ENCODE results near the gene XDH.

XDH gene

DNA sequence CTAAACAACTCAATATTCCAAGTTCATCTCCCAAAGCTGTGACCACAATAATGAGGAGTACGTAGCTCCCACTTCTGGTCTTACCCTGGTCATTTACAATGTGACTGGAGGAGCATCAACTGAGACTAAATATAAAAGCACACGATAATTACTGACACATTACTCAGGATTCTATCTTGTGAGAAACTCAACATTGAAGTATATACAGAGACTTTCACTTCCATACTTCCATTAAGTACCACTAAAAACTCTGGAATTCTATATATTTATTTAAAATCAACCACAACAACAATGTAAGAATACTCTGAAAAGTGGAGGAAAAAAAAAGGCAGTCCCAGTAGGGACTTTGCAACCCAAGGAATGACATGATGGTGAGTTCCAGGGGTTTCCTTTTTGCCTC is 61.4 kb downstream of the XDH start:
- TF ChIP-seq, protein P1, sequence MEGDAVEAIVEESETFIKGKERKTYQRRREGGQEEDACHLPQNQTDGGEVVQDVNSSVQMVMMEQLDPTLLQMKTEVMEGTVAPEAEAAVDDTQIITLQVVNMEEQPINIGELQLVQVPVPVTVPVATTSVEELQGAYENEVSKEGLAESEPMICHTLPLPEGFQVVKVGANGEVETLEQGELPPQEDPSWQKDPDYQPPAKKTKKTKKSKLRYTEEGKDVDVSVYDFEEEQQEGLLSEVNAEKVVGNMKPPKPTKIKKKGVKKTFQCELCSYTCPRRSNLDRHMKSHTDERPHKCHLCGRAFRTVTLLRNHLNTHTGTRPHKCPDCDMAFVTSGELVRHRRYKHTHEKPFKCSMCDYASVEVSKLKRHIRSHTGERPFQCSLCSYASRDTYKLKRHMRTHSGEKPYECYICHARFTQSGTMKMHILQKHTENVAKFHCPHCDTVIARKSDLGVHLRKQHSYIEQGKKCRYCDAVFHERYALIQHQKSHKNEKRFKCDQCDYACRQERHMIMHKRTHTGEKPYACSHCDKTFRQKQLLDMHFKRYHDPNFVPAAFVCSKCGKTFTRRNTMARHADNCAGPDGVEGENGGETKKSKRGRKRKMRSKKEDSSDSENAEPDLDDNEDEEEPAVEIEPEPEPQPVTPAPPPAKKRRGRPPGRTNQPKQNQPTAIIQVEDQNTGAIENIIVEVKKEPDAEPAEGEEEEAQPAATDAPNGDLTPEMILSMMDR (conservative IDR thresholded peaks at IDR 0.05; ENCODE audit: control insufficient read depth, insufficient read depth, low read depth, low read length), result no peak
- no peak for DNase-seq (ENCODE audit: low read depth)
- H3K4me3 ChIP-seq (ENCODE audit: control insufficient read depth, low read depth, low read length), result no peak overlapping the region

DNA sequence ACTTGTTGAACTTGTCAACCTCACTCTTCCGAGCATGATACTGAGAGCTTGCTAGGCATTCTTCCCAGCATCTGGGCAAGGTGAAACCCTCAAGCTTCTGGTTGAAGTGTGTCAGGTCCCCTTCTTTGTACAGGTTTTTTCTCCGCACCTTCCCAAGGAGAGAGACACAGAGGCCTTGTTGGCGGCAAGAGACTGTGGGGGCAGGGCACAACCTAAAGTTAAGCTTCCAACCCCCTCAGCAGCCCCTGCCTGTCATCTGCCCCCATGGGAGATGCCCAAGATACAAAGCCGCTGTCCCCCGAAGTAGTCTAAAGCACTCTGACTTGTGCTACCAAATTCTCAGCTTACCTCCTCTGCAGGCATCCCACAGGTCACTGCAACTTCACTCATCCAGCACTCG is 64.9 kb downstream of the XDH start:
- H3K4me3 ChIP-seq (ENCODE audit: control insufficient read depth, low read depth, low read length), result no peak overlapping the region
- TF ChIP-seq, protein P1 (conservative IDR thresholded peaks at IDR 0.05; ENCODE audit: control insufficient read depth, insufficient read depth, low read depth, low read length), result no peak
- no peak for DNase-seq (ENCODE audit: low read depth)

DNA sequence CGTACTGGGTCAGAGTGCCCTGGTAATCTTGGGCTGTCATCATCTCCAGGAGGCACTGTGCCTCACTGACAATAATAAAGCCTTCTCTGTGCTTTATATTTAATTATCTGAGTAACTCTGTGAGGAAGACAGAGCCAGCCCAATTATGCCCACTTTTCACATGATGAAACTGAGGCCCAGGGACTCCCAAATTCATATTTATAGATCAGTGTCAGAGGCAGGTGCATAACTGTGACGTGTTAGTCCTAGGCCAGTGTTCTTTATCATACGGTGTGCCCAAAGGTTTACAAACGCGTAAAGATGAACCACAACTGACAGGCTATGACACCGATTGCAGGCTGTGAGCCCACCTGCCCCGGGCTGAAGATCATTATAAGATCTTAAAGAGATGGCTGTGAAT is 65.4 kb downstream of the XDH start:
- no peak overlapping the region for H3K4me3 ChIP-seq (ENCODE audit: control insufficient read depth, low read depth, low read length)
- DNase-seq (ENCODE audit: low read depth), result no peak
- TF ChIP-seq, protein P1 (conservative IDR thresholded peaks at IDR 0.05; ENCODE audit: control insufficient read depth, insufficient read depth, low read depth, low read length), result no peak

DNA sequence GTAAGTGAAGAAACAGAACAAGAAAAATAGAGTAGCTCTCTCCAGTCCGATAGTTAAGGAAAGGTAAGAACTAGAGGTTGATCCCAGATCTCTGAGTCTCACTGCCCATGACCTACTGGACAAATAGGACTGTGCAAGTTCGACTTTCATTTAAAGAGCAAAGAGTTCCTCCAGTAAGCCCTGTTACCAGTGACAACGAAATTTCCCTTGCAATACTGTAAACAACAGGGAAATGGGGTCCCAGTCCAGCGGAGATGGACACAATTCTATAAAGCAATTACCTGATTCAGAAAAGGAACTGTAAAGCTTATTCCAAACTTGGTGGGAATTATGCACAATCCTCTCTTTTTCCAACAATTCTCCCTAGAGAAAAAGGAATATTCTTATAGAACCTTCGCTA is 65.9 kb downstream of the XDH start:
- DNase-seq (ENCODE audit: low read depth), result no peak
- TF ChIP-seq, protein P1 (conservative IDR thresholded peaks at IDR 0.05; ENCODE audit: control insufficient read depth, insufficient read depth, low read depth, low read length), result no peak
- H3K4me3 ChIP-seq (ENCODE audit: control insufficient read depth, low read depth, low read length), result no peak overlapping the region

DNA sequence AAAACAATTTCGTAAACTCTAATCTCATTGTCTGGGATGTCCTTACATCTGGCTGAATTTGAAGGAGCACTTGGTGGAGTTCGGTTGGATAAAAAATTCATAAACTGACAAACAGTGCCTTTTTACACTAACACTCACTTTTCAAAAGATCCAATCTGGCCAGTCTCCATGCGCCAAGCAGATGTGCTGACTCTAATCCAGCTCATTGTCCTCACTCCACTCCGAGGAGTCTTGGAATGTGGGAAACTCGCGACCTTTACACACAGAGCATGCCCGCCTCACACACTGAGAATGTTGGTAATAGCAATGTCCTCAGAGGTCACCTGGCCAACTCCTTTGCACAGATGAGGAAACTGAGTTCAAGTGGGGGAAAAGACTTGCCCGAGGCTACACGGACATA is 66.8 kb downstream of the XDH start:
- DNase-seq (ENCODE audit: low read depth), result peak; percentile 92
- no peak overlapping the region for H3K4me3 ChIP-seq (ENCODE audit: control insufficient read depth, low read depth, low read length)
- TF ChIP-seq, protein P1 (conservative IDR thresholded peaks at IDR 0.05; ENCODE audit: control insufficient read depth, insufficient read depth, low read depth, low read length), result no peak

DNA sequence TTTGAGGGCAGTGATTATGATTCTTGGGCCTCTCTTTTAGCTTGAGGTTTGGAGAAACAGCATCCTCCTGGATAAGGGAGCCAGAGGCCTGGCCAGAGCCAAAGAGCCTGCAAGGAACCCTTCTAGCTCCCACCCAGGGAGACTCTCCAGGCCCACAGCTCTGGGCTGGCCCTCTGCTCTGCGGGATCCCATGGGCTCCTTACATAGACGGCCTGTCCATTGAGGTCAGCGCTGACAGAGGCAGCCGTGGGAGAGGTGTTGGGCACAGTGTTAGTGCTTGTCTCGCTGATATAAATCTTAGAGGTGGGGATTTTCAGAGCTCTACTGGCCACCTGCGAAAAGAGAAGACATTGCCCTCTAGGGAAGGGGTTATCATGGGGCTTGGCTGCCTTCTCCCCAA is 67.2 kb downstream of the XDH start:
- no peak overlapping the region for H3K4me3 ChIP-seq (ENCODE audit: control insufficient read depth, low read depth, low read length)
- DNase-seq (ENCODE audit: low read depth), result peak; percentile 57

More for the DNA sequence above, 67.2 kb downstream of the XDH start:
- TF ChIP-seq, protein P1 (conservative IDR thresholded peaks at IDR 0.05; ENCODE audit: control insufficient read depth, insufficient read depth, low read depth, low read length), result no peak
